NCI-H187 (cell line): ENCODE measurements around the gene NTF4.

ENCODE experiments used
- DNase-seq, 2 experiments: peaks; one replicate each; lab custom pipeline; 2025; lab: John Stamatoyannopoulos, UW

The NTF4 gene

GRCh38 chr19:49091391-49092038 is 26.9 kb upstream of the NTF4 start:
- DNase-seq: no peak

- DNase-seq: no peak
These were observed 21.7 kb upstream of the NTF4 start for GRCh38 chr19:49086296-49086695.

- no peak for DNase-seq
These were observed 21.2 kb upstream of the NTF4 start for GRCh38 chr19:49085868-49086232.

GRCh38 chr19:49085020-49085867 is 20.6 kb upstream of the NTF4 start, which contains the start of gene SNRNP70:
Gene SNRNP70 (plus strand): TSS chr19:49085451. CDS start chr19:49086415, 964 bp downstream.
- DNase-seq: peak; percentile 99 to 100

GRCh38 chr19:49084206-49085019 is 19.8 kb upstream of the NTF4 start:
- no peak for DNase-seq

- DNase-seq: no peak
These were observed 16.7 kb upstream of the NTF4 start for GRCh38 chr19:49081273-49081672.

- no peak for DNase-seq
These were observed 15.8 kb upstream of the NTF4 start for GRCh38 chr19:49080392-49080791.

GRCh38 chr19:49074869-49075268 is 10.3 kb upstream of the NTF4 start:
- DNase-seq: peak in 1 of 2 experiments; percentile 32

- DNase-seq: no peak
These were observed 9.1 kb upstream of the NTF4 start for GRCh38 chr19:49073514-49074378.

- DNase-seq: no peak
These were observed 7.4 kb upstream of the NTF4 start for GRCh38 chr19:49071860-49072547.

GRCh38 chr19:49070416-49070815 is 5.8 kb upstream of the NTF4 start:
- DNase-seq: no peak

- DNase-seq: no peak
These were observed 4.4 kb upstream of the NTF4 start for GRCh38 chr19:49069026-49069425.

GRCh38 chr19:49067554-49067953 is 2.9 kb upstream of the NTF4 start:
- DNase-seq: no peak

GRCh38 chr19:49065905-49066512 is 1.4 kb upstream of the NTF4 start:
- DNase-seq: no peak

GRCh38 chr19:49064029-49064629 is 489 bp downstream of the NTF4 start:
- DNase-seq: no peak

GRCh38 chr19:49061445-49061844 is 3.2 kb downstream of the NTF4 start:
- DNase-seq: no peak

GRCh38 chr19:49061000-49061399 is 3.6 kb downstream of the NTF4 start:
- DNase-seq: no peak

GRCh38 chr19:49059053-49059452 is 5.6 kb downstream of the NTF4 start:
- no peak for DNase-seq

GRCh38 chr19:49058562-49058961 is 6.1 kb downstream of the NTF4 start:
- no peak for DNase-seq

GRCh38 chr19:49057636-49058234 is 6.9 kb downstream of the NTF4 start, which contains the start of gene CGB7:
Gene CGB7 (minus strand): TSS chr19:49057749. CDS start chr19:49055375, 2,374 bp downstream.
- DNase-seq: no peak
